ENCODE data around the gene BACE2. TPM values are rescaled to one million over a fixed set of nuclear protein-coding genes. Genes with fewer than 3 reads are reported as not detected.

The BACE2 gene
- total and polyA plus RNA-seq, 2 donors (not counting 1 experiment from before 2014, with no cell fraction given): 19.5 to 31.5 TPM

- H3K9ac ChIP-seq (ENCODE audit: insufficient read depth, low read length): no peak overlapping the region
- H2AFZ ChIP-seq (ENCODE audit: low read length): no peak overlapping the region
- TF ChIP-seq CTCF (conservative IDR thresholded peaks at IDR 0.05 in 1 of 2, IDR thresholded peaks at IDR 0.05 in 1 of 2; ENCODE audit: low read depth in 1 of 2, low read length in 2 of 2) (no peak), EZH2 (IDR thresholded peaks at IDR 0.05; ENCODE audit: low read length, missing control alignments) (no peak)
- no peaks in the 10 kb centered on the region for H3K4me1 ChIP-seq (ENCODE audit: control insufficient read depth, extremely low read depth, insufficient read depth, low read length)
- H3K4me2 ChIP-seq (ENCODE audit: extremely low read depth, insufficient read depth, low read length): no peak overlapping the region
- no peak overlapping the region for H3K27ac ChIP-seq (ENCODE audit: insufficient read depth, low read length)
- no peaks in the 10 kb centered on the region for H3K27me3 ChIP-seq (ENCODE audit: control insufficient read depth, insufficient read depth, low read length)
- no peaks in the 10 kb centered on the region for H3K79me2 ChIP-seq (ENCODE audit: control insufficient read depth, insufficient read depth, low read length)
- peak in 1 of 2 donors; percentile 23 for DNase-seq (ENCODE audit: low read depth in 2 of 2)
- H3K4me3 ChIP-seq (replicated peaks in 1 of 4; ENCODE audit: control extremely low read depth in 1 of 4, insufficient read depth in 1 of 4, low read depth in 3 of 4, low read length in 4 of 4): no peak overlapping the region
- no peaks in the 10 kb centered on the region for H4K20me1 ChIP-seq (ENCODE audit: control insufficient read depth, extremely low read depth, insufficient read depth, low read length)
- no peaks in the 10 kb centered on the region for H3K9me3 ChIP-seq (ENCODE audit: control insufficient read depth, insufficient read depth, low read depth, low read length)
- H3K36me3 ChIP-seq (ENCODE audit: control insufficient read depth, insufficient read depth, low read length): no peaks in the 10 kb centered on the region
These were observed 121.5 kb downstream of the BACE2 start for GRCh38 chr21:41289431-41289830.

- no peak overlapping the region for H3K9ac ChIP-seq (ENCODE audit: insufficient read depth, low read length)
- TF ChIP-seq CTCF (conservative IDR thresholded peaks at IDR 0.05 in 1 of 2, IDR thresholded peaks at IDR 0.05 in 1 of 2; ENCODE audit: low read depth in 1 of 2, low read length in 2 of 2): no peak
- TF ChIP-seq EZH2 (IDR thresholded peaks at IDR 0.05; ENCODE audit: low read length, missing control alignments): no peak
- DNase-seq (ENCODE audit: low read depth in 2 of 2): no peak
- no peak overlapping the region for H3K27ac ChIP-seq (ENCODE audit: insufficient read depth, low read length)
- H4K20me1 ChIP-seq (ENCODE audit: control insufficient read depth, extremely low read depth, insufficient read depth, low read length): no peaks in the 10 kb centered on the region
- H2AFZ ChIP-seq (ENCODE audit: low read length): no peak overlapping the region
- H3K27me3 ChIP-seq (ENCODE audit: control insufficient read depth, insufficient read depth, low read length): no peaks in the 10 kb centered on the region
- no peaks in the 10 kb centered on the region for H3K36me3 ChIP-seq (ENCODE audit: control insufficient read depth, insufficient read depth, low read length)
- peak overlapping the region in 1 of 4 experiments; percentile 3 for H3K4me3 ChIP-seq (replicated peaks in 1 of 4; ENCODE audit: control extremely low read depth in 1 of 4, insufficient read depth in 1 of 4, low read depth in 3 of 4, low read length in 4 of 4)
- H3K4me1 ChIP-seq (ENCODE audit: control insufficient read depth, extremely low read depth, insufficient read depth, low read length): no peaks in the 10 kb centered on the region
- no peaks in the 10 kb centered on the region for H3K9me3 ChIP-seq (ENCODE audit: control insufficient read depth, insufficient read depth, low read depth, low read length)
- peak overlapping the region; percentile 4 for H3K4me2 ChIP-seq (ENCODE audit: extremely low read depth, insufficient read depth, low read length)
- no peaks in the 10 kb centered on the region for H3K79me2 ChIP-seq (ENCODE audit: control insufficient read depth, insufficient read depth, low read length)
These were observed 122.3 kb downstream of the BACE2 start for GRCh38 chr21:41290106-41290799.

- H3K4me3 ChIP-seq (replicated peaks in 1 of 4; ENCODE audit: control extremely low read depth in 1 of 4, insufficient read depth in 1 of 4, low read depth in 3 of 4, low read length in 4 of 4): no peak overlapping the region
- H3K27me3 ChIP-seq (ENCODE audit: control insufficient read depth, insufficient read depth, low read length): no peaks in the 10 kb centered on the region
- no peak overlapping the region for H3K9ac ChIP-seq (ENCODE audit: insufficient read depth, low read length)
- no peak overlapping the region for H3K4me2 ChIP-seq (ENCODE audit: extremely low read depth, insufficient read depth, low read length)
- H4K20me1 ChIP-seq (ENCODE audit: control insufficient read depth, extremely low read depth, insufficient read depth, low read length): no peaks in the 10 kb centered on the region
- no peaks in the 10 kb centered on the region for H3K36me3 ChIP-seq (ENCODE audit: control insufficient read depth, insufficient read depth, low read length)
- TF ChIP-seq EZH2 (IDR thresholded peaks at IDR 0.05; ENCODE audit: low read length, missing control alignments): no peak
- TF ChIP-seq CTCF (conservative IDR thresholded peaks at IDR 0.05 in 1 of 2, IDR thresholded peaks at IDR 0.05 in 1 of 2; ENCODE audit: low read depth in 1 of 2, low read length in 2 of 2): no peak
- no peaks in the 10 kb centered on the region for H3K9me3 ChIP-seq (ENCODE audit: control insufficient read depth, insufficient read depth, low read depth, low read length)
- no peaks in the 10 kb centered on the region for H3K79me2 ChIP-seq (ENCODE audit: control insufficient read depth, insufficient read depth, low read length)
- DNase-seq (ENCODE audit: low read depth in 2 of 2): no peak
- no peak overlapping the region for H3K27ac ChIP-seq (ENCODE audit: insufficient read depth, low read length)
- no peaks in the 10 kb centered on the region for H3K4me1 ChIP-seq (ENCODE audit: control insufficient read depth, extremely low read depth, insufficient read depth, low read length)
- H2AFZ ChIP-seq (ENCODE audit: low read length): no peak overlapping the region
These were observed 126.7 kb downstream of the BACE2 start for GRCh38 chr21:41294548-41295231.

Measured in fibroblast of lung (primary cell).